ENCODE data around the gene TRMT5.

Gene TRMT5

GRCh38 chr14:60972295-60972694 is 8.6 kb downstream of the TRMT5 start:
- Mint-ChIP-seq H3K27me3 (no peaks in the 10 kb centered on the region), H3K4me3 (no peak overlapping the region), H3K27ac (peak overlapping the region; percentile 35), H3K4me1 (peaks cover 11% of the 10 kb centered on the region), H3K36me3 (peaks cover 6% of the 10 kb centered on the region), H3K9me3 (no peaks in the 10 kb centered on the region)

GRCh38 chr14:60971271-60971670 is 9.6 kb downstream of the TRMT5 start:
- Mint-ChIP-seq H3K4me1 (peaks cover 2% of the 10 kb centered on the region), H3K27ac (no peak overlapping the region), H3K9me3 (no peaks in the 10 kb centered on the region), H3K4me3 (no peak overlapping the region), H3K36me3 (peaks cover 3% of the 10 kb centered on the region), H3K27me3 (no peaks in the 10 kb centered on the region)

- Mint-ChIP-seq H3K9me3 (no peaks in the 10 kb centered on the region), H3K27me3 (no peaks in the 10 kb centered on the region), H3K27ac (no peak overlapping the region), H3K4me3 (no peak overlapping the region), H3K36me3 (peaks cover 3% of the 10 kb centered on the region), H3K4me1 (no peaks in the 10 kb centered on the region)
Measured at GRCh38 chr14:60970146-60970545, 10.7 kb downstream of the TRMT5 start.

GRCh38 chr14:60968671-60969070 is 12.2 kb downstream of the TRMT5 start:
- no peak overlapping the region for H3K27ac Mint-ChIP-seq
- H3K27me3 Mint-ChIP-seq, result no peaks in the 10 kb centered on the region
- no peaks in the 10 kb centered on the region for H3K9me3 Mint-ChIP-seq
- no peaks in the 10 kb centered on the region for H3K36me3 Mint-ChIP-seq
- H3K4me1 Mint-ChIP-seq, result no peaks in the 10 kb centered on the region
- no peak overlapping the region for H3K4me3 Mint-ChIP-seq

- Mint-ChIP-seq H3K36me3 (peaks cover 2% of the 10 kb centered on the region), H3K27me3 (no peaks in the 10 kb centered on the region), H3K9me3 (no peaks in the 10 kb centered on the region), H3K27ac (no peak overlapping the region), H3K4me1 (no peaks in the 10 kb centered on the region), H3K4me3 (no peak overlapping the region)
Measured at GRCh38 chr14:60968099-60968498, 12.8 kb downstream of the TRMT5 start.

GRCh38 chr14:60965402-60965801 is 15.5 kb downstream of the TRMT5 start:
- peaks cover 3% of the 10 kb centered on the region for H3K9me3 Mint-ChIP-seq
- no peak overlapping the region for H3K27ac Mint-ChIP-seq
- H3K27me3 Mint-ChIP-seq, result no peaks in the 10 kb centered on the region
- no peaks in the 10 kb centered on the region for H3K4me1 Mint-ChIP-seq
- peaks cover 5% of the 10 kb centered on the region for H3K36me3 Mint-ChIP-seq
- no peak overlapping the region for H3K4me3 Mint-ChIP-seq

- no peaks in the 10 kb centered on the region for H3K4me1 Mint-ChIP-seq
- H3K27me3 Mint-ChIP-seq, result no peaks in the 10 kb centered on the region
- peaks cover 6% of the 10 kb centered on the region for H3K9me3 Mint-ChIP-seq
- no peak overlapping the region for H3K27ac Mint-ChIP-seq
- no peak overlapping the region for H3K4me3 Mint-ChIP-seq
- peaks cover 10% of the 10 kb centered on the region for H3K36me3 Mint-ChIP-seq
Measured at GRCh38 chr14:60964904-60965303, 16.0 kb downstream of the TRMT5 start.

GRCh38 chr14:60963761-60964160 is 17.1 kb downstream of the TRMT5 start:
- H3K4me1 Mint-ChIP-seq, result no peaks in the 10 kb centered on the region
- no peak overlapping the region for H3K4me3 Mint-ChIP-seq
- H3K27ac Mint-ChIP-seq, result no peak overlapping the region
- no peaks in the 10 kb centered on the region for H3K27me3 Mint-ChIP-seq
- peaks cover 15% of the 10 kb centered on the region for H3K36me3 Mint-ChIP-seq
- peaks cover 6% of the 10 kb centered on the region for H3K9me3 Mint-ChIP-seq

GRCh38 chr14:60958146-60958545 is 22.7 kb downstream of the TRMT5 start:
- Mint-ChIP-seq H3K36me3 (peaks cover 42% of the 10 kb centered on the region), H3K27me3 (no peaks in the 10 kb centered on the region), H3K4me1 (no peaks in the 10 kb centered on the region), H3K27ac (no peak overlapping the region), H3K4me3 (no peak overlapping the region), H3K9me3 (peaks cover 28% of the 10 kb centered on the region)

GRCh38 chr14:60956632-60957031 is 24.2 kb downstream of the TRMT5 start:
- Mint-ChIP-seq H3K4me1 (no peaks in the 10 kb centered on the region), H3K27ac (no peak overlapping the region), H3K9me3 (peaks cover 28% of the 10 kb centered on the region), H3K27me3 (no peaks in the 10 kb centered on the region), H3K4me3 (no peak overlapping the region), H3K36me3 (peaks cover 42% of the 10 kb centered on the region)

- Mint-ChIP-seq H3K27ac (no peak overlapping the region), H3K9me3 (peaks cover 28% of the 10 kb centered on the region)
Measured at GRCh38 chr14:60956202-60956601, 24.7 kb downstream of the TRMT5 start.

GRCh38 chr14:60951776-60952435 is 29.0 kb downstream of the TRMT5 start:
- Mint-ChIP-seq H3K27me3 (no peaks in the 10 kb centered on the region), H3K4me3 (no peak overlapping the region), H3K4me1 (no peaks in the 10 kb centered on the region), H3K9me3 (peaks cover 14% of the 10 kb centered on the region), H3K36me3 (peaks cover 21% of the 10 kb centered on the region), H3K27ac (no peak overlapping the region)

More at GRCh38 chr14:60956202-60956601, 24.7 kb downstream of the TRMT5 start:
- no peaks in the 10 kb centered on the region for H3K4me1 Mint-ChIP-seq
- no peak overlapping the region for H3K4me3 Mint-ChIP-seq
- H3K36me3 Mint-ChIP-seq, result peaks cover 42% of the 10 kb centered on the region
- H3K27me3 Mint-ChIP-seq, result no peaks in the 10 kb centered on the region

- no peak overlapping the region for H3K27ac Mint-ChIP-seq
- H3K9me3 Mint-ChIP-seq, result no peaks in the 10 kb centered on the region
- peaks cover 15% of the 10 kb centered on the region for H3K36me3 Mint-ChIP-seq
- H3K27me3 Mint-ChIP-seq, result no peaks in the 10 kb centered on the region
- H3K4me1 Mint-ChIP-seq, result no peaks in the 10 kb centered on the region
- H3K4me3 Mint-ChIP-seq, result no peak overlapping the region
Measured at GRCh38 chr14:60946773-60947172, 34.1 kb downstream of the TRMT5 start.

- Mint-ChIP-seq H3K4me3 (no peak overlapping the region), H3K9me3 (no peaks in the 10 kb centered on the region), H3K27me3 (no peaks in the 10 kb centered on the region), H3K4me1 (no peaks in the 10 kb centered on the region), H3K27ac (no peak overlapping the region), H3K36me3 (peaks cover 18% of the 10 kb centered on the region)
Measured at GRCh38 chr14:60945984-60946383, 34.9 kb downstream of the TRMT5 start.

- H3K27me3 Mint-ChIP-seq, result no peaks in the 10 kb centered on the region
- no peaks in the 10 kb centered on the region for H3K9me3 Mint-ChIP-seq
- no peak overlapping the region for H3K27ac Mint-ChIP-seq
- H3K4me1 Mint-ChIP-seq, result no peaks in the 10 kb centered on the region
- no peak overlapping the region for H3K4me3 Mint-ChIP-seq
- peaks cover 18% of the 10 kb centered on the region for H3K36me3 Mint-ChIP-seq
Measured at GRCh38 chr14:60944204-60944603, 36.7 kb downstream of the TRMT5 start.

GRCh38 chr14:60943637-60944032 is 37.2 kb downstream of the TRMT5 start:
- Mint-ChIP-seq H3K36me3 (peaks cover 19% of the 10 kb centered on the region), H3K9me3 (no peaks in the 10 kb centered on the region), H3K27ac (no peak overlapping the region), H3K27me3 (no peaks in the 10 kb centered on the region), H3K4me1 (no peaks in the 10 kb centered on the region), H3K4me3 (no peak overlapping the region)

GRCh38 chr14:60935319-60935718 is 45.6 kb downstream of the TRMT5 start:
- Mint-ChIP-seq H3K36me3 (peaks cover 16% of the 10 kb centered on the region), H3K4me3 (no peak overlapping the region)

More at GRCh38 chr14:60935319-60935718, 45.6 kb downstream of the TRMT5 start:
- Mint-ChIP-seq H3K9me3 (peaks cover 5% of the 10 kb centered on the region), H3K27me3 (no peaks in the 10 kb centered on the region), H3K27ac (no peak overlapping the region), H3K4me1 (no peaks in the 10 kb centered on the region)

All from activated naive CD4-positive, alpha-beta T cell treated with anti-CD3 and anti-CD28 coated beads, Interleukin-2, amount 50 U/mL, for 24 hours (primary cell).